HT-29 (cell line): ENCODE data around the gene B4GALT7. TPM values are rescaled to one million over a fixed set of nuclear protein-coding genes. Genes with fewer than 3 reads are reported as not detected.
A peak's percentile ranks its signal among the peaks of the same experiment; 100 is the strongest.
"Not testable (repeated sequence)": the region's sequence is repeated elsewhere in the genome, so short reads cannot be mapped to it uniquely, and the experiment has no call there.

ENCODE experiments used
- DNase-seq: peaks from one replicate; pipeline ENCODE4 v3.0.0-alpha.2; 2015; ENCODE audit warnings: low spot score
- total RNA-seq: library from RNA; depleted of rRNA; stranded (reverse); fragments of >200 nt; shearing (Covaris generic); gene quantifications from 2 replicates; pipeline ENCODE4 v1.2.3, GENCODE V29; 2014; rRNA removed

Gene B4GALT7, protein sequence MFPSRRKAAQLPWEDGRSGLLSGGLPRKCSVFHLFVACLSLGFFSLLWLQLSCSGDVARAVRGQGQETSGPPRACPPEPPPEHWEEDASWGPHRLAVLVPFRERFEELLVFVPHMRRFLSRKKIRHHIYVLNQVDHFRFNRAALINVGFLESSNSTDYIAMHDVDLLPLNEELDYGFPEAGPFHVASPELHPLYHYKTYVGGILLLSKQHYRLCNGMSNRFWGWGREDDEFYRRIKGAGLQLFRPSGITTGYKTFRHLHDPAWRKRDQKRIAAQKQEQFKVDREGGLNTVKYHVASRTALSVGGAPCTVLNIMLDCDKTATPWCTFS
- 25.0 and 31.8 TPM in 2 replicates for total RNA-seq

- peak; percentile 73 for DNase-seq
Measured at GRCh38 chr5:177599731-177600507, at the start of gene B4GALT7. B4GALT7 (plus strand) TSS chr5:177600132; CDS start chr5:177600211, 79 bp downstream.

DNA sequence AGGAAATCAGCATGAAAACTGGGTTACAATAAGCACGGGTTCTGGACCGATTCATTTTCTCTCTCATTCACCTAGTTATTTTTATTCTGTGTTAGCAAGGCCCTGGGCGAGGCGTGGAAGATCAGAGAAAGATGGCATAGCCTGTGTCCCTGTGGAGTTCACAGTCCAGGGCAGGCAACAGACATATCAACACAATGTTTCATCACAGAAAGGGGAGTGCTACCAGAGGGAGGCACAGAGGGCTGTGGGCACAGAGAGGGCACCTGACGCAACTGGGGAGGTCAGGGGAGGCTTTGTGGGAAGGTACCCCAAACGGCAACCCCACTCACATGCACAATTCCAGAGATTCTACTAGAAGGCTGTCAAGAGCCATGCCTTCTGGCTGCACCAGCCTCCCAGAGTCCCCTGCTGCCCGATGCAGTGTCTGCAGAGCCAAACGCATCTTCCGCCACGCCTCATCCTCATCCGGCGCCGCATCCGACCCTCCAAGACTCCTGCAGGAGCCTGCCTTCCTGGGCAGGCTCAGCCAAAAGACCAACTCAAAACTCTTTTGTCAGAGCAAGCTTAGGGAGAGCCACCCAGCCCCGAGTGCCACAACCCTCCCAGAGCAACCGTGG, 47.0 kb upstream of the B4GALT7 start:
- DNase-seq, result no peak

GRCh38 chr5:177553671-177554429, 46.1 kb upstream of the B4GALT7 start:
- no peak for DNase-seq

DNA sequence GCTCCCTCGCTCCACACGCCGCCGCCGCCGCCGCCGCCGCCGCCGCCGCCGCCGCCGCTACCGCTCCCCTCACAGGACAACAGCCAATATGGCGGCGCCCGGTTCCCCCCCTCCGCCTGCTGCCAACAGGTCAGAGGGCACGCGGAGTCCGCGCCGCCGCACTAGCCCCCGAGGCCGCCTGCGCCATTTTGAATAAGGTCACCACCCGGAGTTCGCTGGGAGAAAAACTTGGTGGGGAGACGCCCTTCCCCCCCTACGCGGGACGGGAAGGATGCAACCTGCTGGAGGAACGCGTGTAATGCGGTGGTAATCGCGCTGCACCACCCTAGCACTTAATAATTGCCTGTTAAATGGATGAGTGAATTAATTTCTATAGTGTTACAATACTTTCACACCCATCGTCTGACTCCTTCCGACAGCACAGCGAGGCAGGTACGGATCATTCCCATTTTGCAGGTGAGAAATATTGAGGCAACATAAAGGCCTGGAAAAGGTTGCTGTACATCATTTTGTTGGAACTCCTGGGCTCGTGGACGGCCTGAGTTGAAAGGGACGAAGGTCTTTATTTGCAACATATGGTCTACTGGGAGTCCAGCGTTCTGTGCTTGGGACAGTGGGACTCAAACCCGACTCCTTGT, 45.3 kb upstream of the B4GALT7 start, which contains the start of gene FAM193B:
Gene FAM193B (minus strand): TSS at position 90 of the 638 bp plus-strand sequence. CDS start 105 bp downstream, outside the sequence.
- DNase-seq, result peak; percentile 90

DNA sequence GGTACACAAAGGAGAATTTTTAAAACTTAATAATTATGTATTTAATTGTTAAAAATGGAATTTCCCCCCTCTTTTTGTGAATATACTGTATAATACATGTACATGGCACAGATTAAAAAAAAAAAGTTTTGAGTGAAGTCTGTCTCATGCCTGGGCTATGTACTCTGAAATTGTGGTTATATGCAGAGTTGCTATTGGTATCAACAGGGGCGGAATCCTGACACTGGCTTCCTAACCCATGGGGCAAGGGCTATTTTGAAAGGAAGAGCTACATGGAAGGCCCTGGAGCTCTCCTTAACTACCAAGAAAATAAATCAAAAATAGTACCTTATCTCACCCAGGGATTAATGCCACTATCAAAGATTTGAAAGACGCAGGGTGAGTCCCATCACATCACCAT, 44.7 kb upstream of the B4GALT7 start:
- no peak for DNase-seq

DNA sequence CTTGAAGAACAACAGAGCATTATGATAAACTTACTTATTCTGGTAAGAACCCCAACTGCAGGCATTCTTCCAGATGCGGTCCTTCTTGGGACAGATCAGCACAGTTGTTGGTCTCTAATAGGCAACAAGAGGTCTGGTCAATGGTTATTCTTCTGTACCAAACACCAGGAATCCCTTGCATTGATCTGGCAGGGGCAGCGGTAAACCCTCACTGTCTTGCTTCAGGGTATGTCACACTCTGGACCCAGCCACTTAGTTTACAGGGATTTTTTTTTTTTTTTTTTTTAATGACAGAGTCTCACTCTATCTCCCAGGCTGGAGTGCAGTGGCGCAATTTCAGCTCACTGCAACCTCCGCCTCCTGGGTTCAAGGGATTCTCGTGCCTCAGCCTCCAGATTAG, 44.3 kb upstream of the B4GALT7 start:
- DNase-seq, result no peak

DNA sequence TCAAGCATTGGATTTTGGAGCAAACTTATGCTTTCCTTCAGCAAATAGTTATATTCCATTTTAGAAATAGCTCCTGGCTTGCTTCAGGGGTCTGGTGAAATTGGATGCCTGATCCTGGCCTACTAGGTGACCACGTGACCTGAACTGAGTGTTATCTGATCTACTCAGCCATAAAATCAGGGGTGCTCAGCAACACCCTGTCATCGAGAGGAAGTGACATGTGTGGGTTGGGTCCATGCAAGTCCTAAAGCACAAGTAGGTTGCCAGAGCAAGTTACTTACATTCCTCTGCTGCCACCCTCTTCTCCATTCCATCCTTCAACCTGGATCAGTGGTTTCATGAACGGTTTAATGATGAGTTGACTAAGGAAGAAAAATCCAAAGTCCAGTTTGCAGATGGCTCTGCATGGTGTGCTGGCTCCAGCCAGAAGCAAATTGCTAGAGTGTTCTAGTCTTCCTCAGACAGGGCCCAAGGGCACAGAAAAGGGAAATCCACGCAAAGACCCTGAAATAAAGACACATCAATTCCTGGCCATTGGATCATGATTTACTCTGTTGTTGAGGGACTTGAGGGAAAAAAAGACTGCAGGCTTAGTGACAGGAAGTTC, 42.8 kb upstream of the B4GALT7 start:
- DNase-seq, result peak; percentile 48

GRCh38 chr5:177557796-177558195, 42.1 kb upstream of the B4GALT7 start:
- DNase-seq, result no peak

DNA sequence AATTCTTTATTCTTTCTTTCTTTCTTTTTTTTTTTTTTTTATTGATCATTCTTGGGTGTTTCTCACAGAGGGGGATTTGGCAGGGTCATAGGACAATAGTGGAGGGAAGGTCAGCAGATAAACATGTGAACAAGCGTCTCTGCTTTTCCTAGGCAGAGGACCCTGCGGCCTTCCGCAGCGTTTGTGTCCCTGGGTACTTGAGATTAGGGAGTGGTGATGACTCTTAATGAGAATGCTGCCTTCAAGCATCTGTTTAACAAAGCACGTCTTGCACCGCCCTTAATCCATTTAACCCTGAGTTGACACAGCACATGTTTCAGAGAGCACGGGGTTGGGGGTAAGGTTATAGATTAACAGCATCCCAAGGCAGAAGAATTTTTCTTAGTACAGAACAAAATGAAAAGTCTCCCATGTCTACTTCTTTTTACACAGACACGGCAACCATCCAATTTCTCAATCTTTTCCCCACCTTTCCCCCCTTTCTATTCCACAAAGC, 40.4 kb upstream of the B4GALT7 start:
- not testable (repeated sequence) for DNase-seq

- DNase-seq, result no peak
Measured at GRCh38 chr5:177565046-177565445, 34.9 kb upstream of the B4GALT7 start.

GRCh38 chr5:177568326-177568725, 31.6 kb upstream of the B4GALT7 start:
- no peak for DNase-seq

DNA sequence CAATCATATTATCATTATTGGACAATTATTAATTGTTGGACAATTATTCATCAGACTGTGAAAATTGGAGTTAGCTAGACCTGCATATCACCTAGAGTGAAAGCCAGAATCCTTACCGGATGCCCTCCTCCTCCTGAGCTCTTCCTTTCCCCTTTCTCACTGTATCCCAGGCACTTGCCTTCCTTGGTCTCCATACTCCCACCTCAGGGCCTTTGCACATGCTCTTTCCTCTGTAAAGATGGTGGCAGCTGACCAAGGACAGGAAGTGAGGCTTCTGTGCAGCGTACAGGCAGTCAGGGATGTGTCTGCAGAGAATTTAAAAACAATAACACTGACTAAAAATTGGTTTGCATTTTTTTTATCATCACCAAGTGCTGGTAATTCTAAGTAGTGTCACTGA, 30.0 kb upstream of the B4GALT7 start:
- DNase-seq, result no peak

DNA sequence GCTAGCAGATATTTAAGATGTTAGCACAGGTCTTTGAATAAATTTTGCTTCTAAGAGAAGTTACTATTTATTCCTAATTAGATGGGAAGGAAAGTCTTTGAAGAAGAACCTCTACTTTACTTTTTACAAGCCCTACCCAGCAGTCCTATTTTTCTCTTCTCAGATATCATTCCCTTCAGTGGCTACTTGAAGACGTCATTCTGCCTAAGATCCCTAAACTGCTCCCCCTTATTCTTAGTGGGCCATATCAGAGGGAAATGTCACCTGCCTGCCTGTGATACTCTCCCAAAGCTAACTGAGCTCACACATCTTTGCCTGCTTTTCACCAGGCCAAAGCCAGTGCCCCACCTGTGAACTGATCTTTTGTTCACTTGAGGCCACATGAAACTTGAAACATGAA, 24.4 kb upstream of the B4GALT7 start:
- DNase-seq, result no peak

- no peak for DNase-seq
Measured at GRCh38 chr5:177576169-177576568, 23.8 kb upstream of the B4GALT7 start.

GRCh38 chr5:177578316-177578715, 21.6 kb upstream of the B4GALT7 start:
- no peak for DNase-seq

GRCh38 chr5:177588413-177588909, 11.5 kb upstream of the B4GALT7 start:
- DNase-seq, result no peak

- DNase-seq, result no peak
Measured at GRCh38 chr5:177590406-177590805, 9.5 kb upstream of the B4GALT7 start.

- no peak for DNase-seq
Measured at GRCh38 chr5:177591690-177592009, 8.3 kb upstream of the B4GALT7 start.

DNA sequence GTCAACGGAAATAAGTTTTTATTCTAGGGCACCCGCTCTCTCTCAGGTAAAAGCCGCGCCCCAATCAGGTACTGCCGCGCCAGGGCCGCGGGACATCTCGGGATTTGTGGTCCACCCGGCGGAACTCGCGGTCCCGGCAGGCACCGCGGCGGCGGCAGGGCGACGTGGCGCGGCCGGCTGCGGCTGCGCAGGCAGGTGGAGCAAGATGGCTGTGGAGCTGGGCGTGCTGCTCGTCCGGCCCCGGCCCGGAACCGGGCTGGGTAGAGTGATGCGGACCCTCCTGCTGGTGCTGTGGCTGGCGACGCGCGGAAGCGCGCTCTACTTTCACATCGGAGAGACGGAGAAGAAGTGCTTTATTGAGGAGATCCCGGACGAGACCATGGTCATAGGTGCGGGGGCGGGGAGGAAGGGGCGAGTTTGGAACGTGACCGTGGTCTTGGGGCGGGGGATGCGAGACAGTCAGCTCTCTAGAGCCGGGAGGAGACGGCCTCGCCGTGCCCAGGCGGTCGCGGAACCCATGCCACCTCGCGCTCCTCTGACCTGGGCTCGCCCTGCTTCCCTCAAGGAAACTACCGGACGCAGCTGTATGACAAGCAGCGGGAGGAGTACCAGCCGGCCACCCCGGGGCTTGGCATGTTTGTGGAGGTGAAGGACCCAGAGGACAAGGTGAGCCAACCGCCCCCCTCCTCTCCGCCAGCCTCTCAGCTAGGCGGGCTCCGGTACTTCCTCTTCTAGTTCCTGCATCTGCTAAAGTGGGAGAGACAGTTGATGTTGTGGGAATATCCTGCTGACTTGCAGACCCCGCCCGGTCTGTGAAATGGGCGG, 7.7 kb upstream of the B4GALT7 start, which contains the start of gene TMED9:
Gene TMED9 (plus strand): TSS at position 194 of the 825 bp plus-strand sequence. CDS start 12 bp downstream, at position 206.
- peak; percentile 83 for DNase-seq
